ENCODE data around the gene NFIA.

DNA sequence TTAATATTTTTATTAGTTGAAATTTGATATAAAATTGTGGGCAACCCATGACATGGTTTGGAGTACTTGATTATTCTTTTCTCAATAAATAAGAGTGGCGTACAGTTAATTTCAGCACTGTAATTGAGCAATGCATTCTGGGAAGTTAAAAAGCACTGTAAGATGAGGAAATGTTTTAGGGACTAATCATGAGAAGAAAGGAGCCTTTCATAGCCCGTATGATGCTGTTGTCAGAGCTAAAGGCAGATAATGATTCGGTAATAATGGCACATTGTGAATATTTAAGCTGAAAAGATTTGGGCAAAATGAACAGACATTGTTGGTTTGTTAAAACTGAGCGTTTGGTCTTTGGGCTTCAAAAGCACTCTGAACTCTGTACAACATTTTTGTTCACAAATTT, 139.3 kb downstream of the NFIA start:
- TF ChIP-seq, protein P1, sequence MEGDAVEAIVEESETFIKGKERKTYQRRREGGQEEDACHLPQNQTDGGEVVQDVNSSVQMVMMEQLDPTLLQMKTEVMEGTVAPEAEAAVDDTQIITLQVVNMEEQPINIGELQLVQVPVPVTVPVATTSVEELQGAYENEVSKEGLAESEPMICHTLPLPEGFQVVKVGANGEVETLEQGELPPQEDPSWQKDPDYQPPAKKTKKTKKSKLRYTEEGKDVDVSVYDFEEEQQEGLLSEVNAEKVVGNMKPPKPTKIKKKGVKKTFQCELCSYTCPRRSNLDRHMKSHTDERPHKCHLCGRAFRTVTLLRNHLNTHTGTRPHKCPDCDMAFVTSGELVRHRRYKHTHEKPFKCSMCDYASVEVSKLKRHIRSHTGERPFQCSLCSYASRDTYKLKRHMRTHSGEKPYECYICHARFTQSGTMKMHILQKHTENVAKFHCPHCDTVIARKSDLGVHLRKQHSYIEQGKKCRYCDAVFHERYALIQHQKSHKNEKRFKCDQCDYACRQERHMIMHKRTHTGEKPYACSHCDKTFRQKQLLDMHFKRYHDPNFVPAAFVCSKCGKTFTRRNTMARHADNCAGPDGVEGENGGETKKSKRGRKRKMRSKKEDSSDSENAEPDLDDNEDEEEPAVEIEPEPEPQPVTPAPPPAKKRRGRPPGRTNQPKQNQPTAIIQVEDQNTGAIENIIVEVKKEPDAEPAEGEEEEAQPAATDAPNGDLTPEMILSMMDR (conservative IDR thresholded peaks at IDR 0.05; ENCODE audit: low read length): no peak
- no peak for TF ChIP-seq EZH2phosphoT487 (IDR thresholded peaks at IDR 0.05; ENCODE audit: borderline replicate concordance)

Data from Loucy (cell line).